H9 (cell line): Measurements from ENCODE around the gene LIPC. TPM values are rescaled to one million over a fixed set of nuclear protein-coding genes. Genes with fewer than 3 reads are reported as not detected.

Experiments used
- DNase-seq: peaks from one replicate; pipeline ENCODE4 v3.0.0-alpha.2; 2017
- H2AFZ ChIP-seq: one replicate; pipeline ENCODE4 v1.6.1; 2013; ENCODE audit warnings: mild to moderate bottlenecking, low read length, control low read depth, moderate library complexity
- H2AK5ac ChIP-seq: 2 replicates; pipeline ENCODE4 v1.6.1; 2013; ENCODE audit warnings: low read length, control low read depth, mixed read lengths; ENCODE audit not compliant: insufficient read length
- H2BK120ac ChIP-seq: one replicate; pipeline ENCODE4 v1.6.1; 2013; ENCODE audit warnings: low read depth, mild to moderate bottlenecking, low read length, control low read depth, inconsistent platforms; ENCODE audit not compliant: poor library complexity, severe bottlenecking
- H2BK12ac ChIP-seq: 2 replicates; pipeline ENCODE4 v1.6.1; 2013; ENCODE audit warnings: low read length, control low read depth, mixed read lengths, low read depth; ENCODE audit not compliant: insufficient read length
- H2BK15ac ChIP-seq: 2 replicates; pipeline ENCODE4 v1.6.1; 2013; ENCODE audit warnings: low read depth, low read length, control low read depth
- H2BK20ac ChIP-seq: one replicate; pipeline ENCODE4 v1.6.1; 2013; ENCODE audit warnings: low read depth, mild to moderate bottlenecking, low read length, control low read depth, inconsistent platforms; ENCODE audit not compliant: poor library complexity, severe bottlenecking
- H2BK5ac ChIP-seq: 2 replicates; pipeline ENCODE4 v1.6.1; 2013; ENCODE audit warnings: low read length, control low read depth, mixed read lengths; ENCODE audit not compliant: insufficient read length
- H3K14ac ChIP-seq: 2 replicates; pipeline ENCODE4 v1.6.1; 2013; ENCODE audit warnings: low read length, control low read depth; ENCODE audit not compliant: insufficient read depth
- H3K18ac ChIP-seq: 2 replicates; pipeline ENCODE4 v1.6.1; 2013; ENCODE audit warnings: low read depth, mild to moderate bottlenecking, mixed read lengths, low read length, control low read depth; ENCODE audit not compliant: insufficient read length
- H3K23ac ChIP-seq: 2 replicates; pipeline ENCODE4 v1.6.1; 2013; ENCODE audit warnings: low read length, control low read depth, mixed read lengths, low read depth; ENCODE audit not compliant: insufficient read length
- H3K23me2 ChIP-seq: 2 replicates; pipeline ENCODE4 v1.6.1; 2013; ENCODE audit warnings: low read depth, mild to moderate bottlenecking, mixed read lengths, low read length, control low read depth; ENCODE audit not compliant: insufficient read length, poor library complexity, severe bottlenecking
- H3K27ac ChIP-seq: 2 replicates; pipeline ENCODE4 v1.5.1; 2013; ENCODE audit warnings: low read length, control low read depth, mixed read lengths, low read depth; ENCODE audit not compliant: insufficient read length
- H3K27me3 ChIP-seq: 2 replicates; pipeline ENCODE4 v1.6.1; 2013; ENCODE audit warnings: low read length, control low read depth, inconsistent platforms; ENCODE audit not compliant: insufficient read depth
- H3K4ac ChIP-seq: 2 replicates; pipeline ENCODE4 v1.6.1; 2013; ENCODE audit warnings: low read depth, mild to moderate bottlenecking, control low read depth, inconsistent platforms, low read length, moderate library complexity
- H3K4me1 ChIP-seq: 2 replicates; pipeline ENCODE4 v1.6.1; 2013; ENCODE audit warnings: low read length, control low read depth, inconsistent platforms; ENCODE audit not compliant: insufficient read depth
- H3K4me2 ChIP-seq: 2 replicates; pipeline ENCODE4 v1.6.1; 2013; ENCODE audit warnings: low read length, control low read depth, mixed read lengths; ENCODE audit not compliant: insufficient read length, insufficient read depth
- H3K56ac ChIP-seq: 2 replicates; pipeline ENCODE4 v1.6.1; 2013; ENCODE audit warnings: low read depth, mild to moderate bottlenecking, mixed read lengths, low read length, control low read depth; ENCODE audit not compliant: insufficient read length
- H3K79me1 ChIP-seq: 2 replicates; pipeline ENCODE4 v1.6.1; 2013; ENCODE audit warnings: low read depth, mild to moderate bottlenecking, moderate library complexity, low read length, control low read depth, inconsistent platforms; ENCODE audit not compliant: insufficient read depth, poor library complexity, severe bottlenecking
- H3K79me2 ChIP-seq: 2 replicates; pipeline ENCODE4 v1.6.1; 2013; ENCODE audit warnings: low read length, control low read depth, inconsistent platforms; ENCODE audit not compliant: insufficient read depth
- H3K9ac ChIP-seq: 2 replicates; pipeline ENCODE4 v1.6.1; 2013; ENCODE audit warnings: low read length, control low read depth, mixed read lengths; ENCODE audit not compliant: insufficient read length; ENCODE audit errors: extremely low read depth
- H3K9me3 ChIP-seq: one replicate; pipeline ENCODE4 v1.6.1; 2013; ENCODE audit warnings: low read depth, low read length, inconsistent platforms; ENCODE audit not compliant: control insufficient read depth
- H3T11ph ChIP-seq: one replicate; pipeline ENCODE4 v1.6.1; 2013; ENCODE audit warnings: mild to moderate bottlenecking, low read length, control low read depth, inconsistent platforms
- H4K20me1 ChIP-seq: one replicate; pipeline ENCODE4 v1.6.1; 2013; ENCODE audit not compliant: control insufficient read depth, insufficient read length, insufficient read depth
- H4K5ac ChIP-seq: 2 replicates; pipeline ENCODE4 v1.6.1; 2013; ENCODE audit warnings: low read depth, mild to moderate bottlenecking, mixed read lengths, low read length, control low read depth; ENCODE audit not compliant: insufficient read length
- H4K8ac ChIP-seq: replicated peaks from 2 replicates; pipeline ENCODE4 v1.6.1; 2013; ENCODE audit warnings: low read length, control low read depth, mixed read lengths, low read depth; ENCODE audit not compliant: insufficient read length
- H4K91ac ChIP-seq: 2 replicates; pipeline ENCODE4 v1.6.1; 2013; ENCODE audit warnings: low read depth, mild to moderate bottlenecking, moderate library complexity, mixed read lengths, low read length, control low read depth; ENCODE audit not compliant: insufficient read length
- H3K27ac Mint-ChIP-seq, 3 experiments: 2 replicates in 2 of 3; 3 replicates in 1 of 3; pipeline ENCODE4 v1.8.0; 2020 to 2021; ENCODE audit warnings: mixed read lengths in 3 of 3, mild to moderate bottlenecking in 1 of 3, moderate library complexity in 1 of 3
- H3K27me3 Mint-ChIP-seq: 2 replicates; pipeline ENCODE4 v1.8.0; 2021; ENCODE audit warnings: low read depth, mild to moderate bottlenecking, moderate library complexity, mixed read lengths
- H3K36me3 Mint-ChIP-seq, 3 experiments: 2 replicates in 2 of 3; 3 replicates in 1 of 3; pipeline ENCODE4 v1.8.0; 2020 to 2021; ENCODE audit warnings: low read depth in 3 of 3, mixed read lengths in 3 of 3; ENCODE audit not compliant: insufficient read depth in 1 of 3
- H3K4me1 Mint-ChIP-seq, 2 experiments: 2 replicates each; pipeline ENCODE4 v1.8.0; 2020; ENCODE audit warnings: mixed read lengths in 2 of 2
- H3K4me3 Mint-ChIP-seq, 2 experiments: 2 replicates in 1 of 2; 3 replicates in 1 of 2; pipeline ENCODE4 v1.8.0; 2020 to 2021; ENCODE audit warnings: mild to moderate bottlenecking in 2 of 2, mixed read lengths in 2 of 2, moderate library complexity in 1 of 2
- H3K9me3 Mint-ChIP-seq, 2 experiments: 2 replicates in 1 of 2; 3 replicates in 1 of 2; pipeline ENCODE4 v1.8.0; 2020; ENCODE audit warnings: mild to moderate bottlenecking in 2 of 2, mixed read lengths in 2 of 2, moderate library complexity in 1 of 2
- WGBS: extraction: QIAGEN DNeasy Blood & Tissue Kit; methylation state at CpG from one replicate; pipeline ENCODE4 v1.1.7; 2013; ENCODE audit warnings: missing lambda C conversion rate, low lambda C conversion rate, mixed read lengths; ENCODE audit not compliant: insufficient read length; ENCODE audit errors: extremely low coverage; 5-methylcytosine and 5-hydroxymethylcytosine counted together
- total RNA-seq: library from RNA; stranded (reverse); gene quantifications from 2 replicates; pipeline ENCODE4 v1.2.1, GENCODE V29; 2021
- TF ChIP-seq, protein P1 (sequence below): fragments of 200-600 bp; sonication (generic); conservative IDR thresholded peaks from 3 replicates; pipeline ENCODE4 v1.8.0; 2021; ENCODE audit warnings: antibody characterized with exemption, mild to moderate bottlenecking

LIPC gene
- total RNA-seq, 1 experiment from 2014 or later: not detected

DNA sequence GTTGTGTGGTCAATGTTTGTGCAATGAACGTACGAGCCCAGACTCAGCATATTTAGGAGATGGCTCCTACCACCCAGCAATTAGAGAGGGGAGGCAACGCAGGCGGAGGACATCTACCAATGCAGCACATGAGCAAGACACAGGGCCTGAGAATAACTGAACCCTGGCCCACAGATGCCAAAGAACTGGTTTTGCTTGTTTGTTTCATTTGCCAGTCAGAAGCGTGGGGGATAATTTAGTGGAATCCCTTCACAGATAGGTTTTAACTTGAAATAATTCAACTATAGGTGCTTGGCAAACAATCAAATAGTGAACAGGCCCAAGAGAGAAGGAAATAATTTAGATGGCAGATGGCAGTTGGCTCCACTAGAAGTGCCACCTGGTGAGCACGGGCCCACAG, 54.8 kb downstream of the LIPC start:
- H3K4me1 Mint-ChIP-seq: no peaks in the 10 kb centered on the region
- Histone ChIP-seq H3K4ac (no peak overlapping the region), H3K9me3 (no peaks in the 10 kb centered on the region)

More for the DNA sequence above, 54.8 kb downstream of the LIPC start:
- Histone ChIP-seq H3K23ac (no peak overlapping the region), H3K79me2 (no peaks in the 10 kb centered on the region), H2BK120ac (no peak overlapping the region), H3K18ac (no peak overlapping the region), H3T11ph (no peak overlapping the region), H3K23me2 (no peaks in the 10 kb centered on the region), H3K9ac (no peak overlapping the region), H2BK20ac (no peak overlapping the region), H4K8ac (no peak overlapping the region), H3K4me1 (no peaks in the 10 kb centered on the region), H4K20me1 (no peaks in the 10 kb centered on the region), H3K4me2 (no peak overlapping the region), H3K14ac (no peak overlapping the region), H4K5ac (no peak overlapping the region), H2BK12ac (no peak overlapping the region), H3K27me3 (no peaks in the 10 kb centered on the region), H3K56ac (no peak overlapping the region), H2BK15ac (no peak overlapping the region), H2AK5ac (no peak overlapping the region), H3K27ac (no peak overlapping the region), H3K79me1 (no peaks in the 10 kb centered on the region), H2AFZ (no peak overlapping the region), H4K91ac (no peak overlapping the region), H2BK5ac (no peak overlapping the region)
- Mint-ChIP-seq H3K9me3 (peaks cover 8 to 15% of the 10 kb centered on the region in 2 experiments), H3K4me3 (no peak overlapping the region), H3K27ac (no peak overlapping the region; a peak in 1 of 7 replicates), H3K27me3 (no peaks in the 10 kb centered on the region), H3K36me3 (peaks cover 0 to 5% (median 3%) of the 10 kb centered on the region in 3 experiments; a peak in 3 of 7 replicates)
- no CpG with 5 or more reads among the region's 6 CpGs for WGBS
- DNase-seq: no peak
- TF ChIP-seq, protein P1, sequence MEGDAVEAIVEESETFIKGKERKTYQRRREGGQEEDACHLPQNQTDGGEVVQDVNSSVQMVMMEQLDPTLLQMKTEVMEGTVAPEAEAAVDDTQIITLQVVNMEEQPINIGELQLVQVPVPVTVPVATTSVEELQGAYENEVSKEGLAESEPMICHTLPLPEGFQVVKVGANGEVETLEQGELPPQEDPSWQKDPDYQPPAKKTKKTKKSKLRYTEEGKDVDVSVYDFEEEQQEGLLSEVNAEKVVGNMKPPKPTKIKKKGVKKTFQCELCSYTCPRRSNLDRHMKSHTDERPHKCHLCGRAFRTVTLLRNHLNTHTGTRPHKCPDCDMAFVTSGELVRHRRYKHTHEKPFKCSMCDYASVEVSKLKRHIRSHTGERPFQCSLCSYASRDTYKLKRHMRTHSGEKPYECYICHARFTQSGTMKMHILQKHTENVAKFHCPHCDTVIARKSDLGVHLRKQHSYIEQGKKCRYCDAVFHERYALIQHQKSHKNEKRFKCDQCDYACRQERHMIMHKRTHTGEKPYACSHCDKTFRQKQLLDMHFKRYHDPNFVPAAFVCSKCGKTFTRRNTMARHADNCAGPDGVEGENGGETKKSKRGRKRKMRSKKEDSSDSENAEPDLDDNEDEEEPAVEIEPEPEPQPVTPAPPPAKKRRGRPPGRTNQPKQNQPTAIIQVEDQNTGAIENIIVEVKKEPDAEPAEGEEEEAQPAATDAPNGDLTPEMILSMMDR: no peak
